H9 (cell line): Measurements from ENCODE around the gene IL1RL2. TPM values are rescaled to one million over a fixed set of nuclear protein-coding genes. Genes with fewer than 3 reads are reported as not detected.

ENCODE experiments used
- DNase-seq: peaks from one replicate; pipeline ENCODE4 v3.0.0-alpha.2; 2017
- H2AFZ ChIP-seq: one replicate; pipeline ENCODE4 v1.6.1; 2013; ENCODE audit warnings: mild to moderate bottlenecking, low read length, control low read depth, moderate library complexity
- H2AK5ac ChIP-seq: 2 replicates; pipeline ENCODE4 v1.6.1; 2013; ENCODE audit warnings: low read length, control low read depth, mixed read lengths; ENCODE audit not compliant: insufficient read length
- H2BK120ac ChIP-seq: one replicate; pipeline ENCODE4 v1.6.1; 2013; ENCODE audit warnings: low read depth, mild to moderate bottlenecking, low read length, control low read depth, inconsistent platforms; ENCODE audit not compliant: poor library complexity, severe bottlenecking
- H2BK12ac ChIP-seq: 2 replicates; pipeline ENCODE4 v1.6.1; 2013; ENCODE audit warnings: low read length, control low read depth, mixed read lengths, low read depth; ENCODE audit not compliant: insufficient read length
- H2BK15ac ChIP-seq: 2 replicates; pipeline ENCODE4 v1.6.1; 2013; ENCODE audit warnings: low read depth, low read length, control low read depth
- H2BK20ac ChIP-seq: one replicate; pipeline ENCODE4 v1.6.1; 2013; ENCODE audit warnings: low read depth, mild to moderate bottlenecking, low read length, control low read depth, inconsistent platforms; ENCODE audit not compliant: poor library complexity, severe bottlenecking
- H2BK5ac ChIP-seq: 2 replicates; pipeline ENCODE4 v1.6.1; 2013; ENCODE audit warnings: low read length, control low read depth, mixed read lengths; ENCODE audit not compliant: insufficient read length
- H3K14ac ChIP-seq: 2 replicates; pipeline ENCODE4 v1.6.1; 2013; ENCODE audit warnings: low read length, control low read depth; ENCODE audit not compliant: insufficient read depth
- H3K18ac ChIP-seq: 2 replicates; pipeline ENCODE4 v1.6.1; 2013; ENCODE audit warnings: low read depth, mild to moderate bottlenecking, mixed read lengths, low read length, control low read depth; ENCODE audit not compliant: insufficient read length
- H3K23ac ChIP-seq: 2 replicates; pipeline ENCODE4 v1.6.1; 2013; ENCODE audit warnings: low read length, control low read depth, mixed read lengths, low read depth; ENCODE audit not compliant: insufficient read length
- H3K23me2 ChIP-seq: 2 replicates; pipeline ENCODE4 v1.6.1; 2013; ENCODE audit warnings: low read depth, mild to moderate bottlenecking, mixed read lengths, low read length, control low read depth; ENCODE audit not compliant: insufficient read length, poor library complexity, severe bottlenecking
- H3K27ac ChIP-seq: 2 replicates; pipeline ENCODE4 v1.5.1; 2013; ENCODE audit warnings: low read length, control low read depth, mixed read lengths, low read depth; ENCODE audit not compliant: insufficient read length
- H3K27me3 ChIP-seq: 2 replicates; pipeline ENCODE4 v1.6.1; 2013; ENCODE audit warnings: low read length, control low read depth, inconsistent platforms; ENCODE audit not compliant: insufficient read depth
- H3K4ac ChIP-seq: 2 replicates; pipeline ENCODE4 v1.6.1; 2013; ENCODE audit warnings: low read depth, mild to moderate bottlenecking, control low read depth, inconsistent platforms, low read length, moderate library complexity
- H3K4me1 ChIP-seq: 2 replicates; pipeline ENCODE4 v1.6.1; 2013; ENCODE audit warnings: low read length, control low read depth, inconsistent platforms; ENCODE audit not compliant: insufficient read depth
- H3K4me2 ChIP-seq: 2 replicates; pipeline ENCODE4 v1.6.1; 2013; ENCODE audit warnings: low read length, control low read depth, mixed read lengths; ENCODE audit not compliant: insufficient read length, insufficient read depth
- H3K56ac ChIP-seq: 2 replicates; pipeline ENCODE4 v1.6.1; 2013; ENCODE audit warnings: low read depth, mild to moderate bottlenecking, mixed read lengths, low read length, control low read depth; ENCODE audit not compliant: insufficient read length
- H3K79me1 ChIP-seq: 2 replicates; pipeline ENCODE4 v1.6.1; 2013; ENCODE audit warnings: low read depth, mild to moderate bottlenecking, moderate library complexity, low read length, control low read depth, inconsistent platforms; ENCODE audit not compliant: insufficient read depth, poor library complexity, severe bottlenecking
- H3K79me2 ChIP-seq: 2 replicates; pipeline ENCODE4 v1.6.1; 2013; ENCODE audit warnings: low read length, control low read depth, inconsistent platforms; ENCODE audit not compliant: insufficient read depth
- H3K9ac ChIP-seq: 2 replicates; pipeline ENCODE4 v1.6.1; 2013; ENCODE audit warnings: low read length, control low read depth, mixed read lengths; ENCODE audit not compliant: insufficient read length; ENCODE audit errors: extremely low read depth
- H3K9me3 ChIP-seq: one replicate; pipeline ENCODE4 v1.6.1; 2013; ENCODE audit warnings: low read depth, low read length, inconsistent platforms; ENCODE audit not compliant: control insufficient read depth
- H3T11ph ChIP-seq: one replicate; pipeline ENCODE4 v1.6.1; 2013; ENCODE audit warnings: mild to moderate bottlenecking, low read length, control low read depth, inconsistent platforms
- H4K20me1 ChIP-seq: one replicate; pipeline ENCODE4 v1.6.1; 2013; ENCODE audit not compliant: control insufficient read depth, insufficient read length, insufficient read depth
- H4K5ac ChIP-seq: 2 replicates; pipeline ENCODE4 v1.6.1; 2013; ENCODE audit warnings: low read depth, mild to moderate bottlenecking, mixed read lengths, low read length, control low read depth; ENCODE audit not compliant: insufficient read length
- H4K8ac ChIP-seq: replicated peaks from 2 replicates; pipeline ENCODE4 v1.6.1; 2013; ENCODE audit warnings: low read length, control low read depth, mixed read lengths, low read depth; ENCODE audit not compliant: insufficient read length
- H4K91ac ChIP-seq: 2 replicates; pipeline ENCODE4 v1.6.1; 2013; ENCODE audit warnings: low read depth, mild to moderate bottlenecking, moderate library complexity, mixed read lengths, low read length, control low read depth; ENCODE audit not compliant: insufficient read length
- H3K27ac Mint-ChIP-seq, 3 experiments: 2 replicates in 2 of 3; 3 replicates in 1 of 3; pipeline ENCODE4 v1.8.0; 2020 to 2021; ENCODE audit warnings: mixed read lengths in 3 of 3, mild to moderate bottlenecking in 1 of 3, moderate library complexity in 1 of 3
- H3K27me3 Mint-ChIP-seq: 2 replicates; pipeline ENCODE4 v1.8.0; 2021; ENCODE audit warnings: low read depth, mild to moderate bottlenecking, moderate library complexity, mixed read lengths
- H3K36me3 Mint-ChIP-seq, 3 experiments: 2 replicates in 2 of 3; 3 replicates in 1 of 3; pipeline ENCODE4 v1.8.0; 2020 to 2021; ENCODE audit warnings: low read depth in 3 of 3, mixed read lengths in 3 of 3; ENCODE audit not compliant: insufficient read depth in 1 of 3
- H3K4me1 Mint-ChIP-seq, 2 experiments: 2 replicates each; pipeline ENCODE4 v1.8.0; 2020; ENCODE audit warnings: mixed read lengths in 2 of 2
- H3K4me3 Mint-ChIP-seq, 2 experiments: 2 replicates in 1 of 2; 3 replicates in 1 of 2; pipeline ENCODE4 v1.8.0; 2020 to 2021; ENCODE audit warnings: mild to moderate bottlenecking in 2 of 2, mixed read lengths in 2 of 2, moderate library complexity in 1 of 2
- H3K9me3 Mint-ChIP-seq, 2 experiments: 2 replicates in 1 of 2; 3 replicates in 1 of 2; pipeline ENCODE4 v1.8.0; 2020; ENCODE audit warnings: mild to moderate bottlenecking in 2 of 2, mixed read lengths in 2 of 2, moderate library complexity in 1 of 2
- CTCF ChIP-seq: fragments of 200-600 bp; sonication (generic); conservative IDR thresholded peaks from 3 replicates; pipeline ENCODE4 v1.8.0; 2021; ENCODE audit warnings: antibody characterized with exemption, mild to moderate bottlenecking
- WGBS: extraction: QIAGEN DNeasy Blood & Tissue Kit; methylation state at CpG from one replicate; pipeline ENCODE4 v1.1.7; 2013; ENCODE audit warnings: missing lambda C conversion rate, low lambda C conversion rate, mixed read lengths; ENCODE audit not compliant: insufficient read length; ENCODE audit errors: extremely low coverage; 5-methylcytosine and 5-hydroxymethylcytosine counted together
- total RNA-seq: library from RNA; stranded (reverse); gene quantifications from 2 replicates; pipeline ENCODE4 v1.2.1, GENCODE V29; 2021

Gene IL1RL2
- total RNA-seq, 1 experiment from 2014 or later, result not detected

GRCh38 chr2:102145107-102145506 is 41.7 kb upstream of the IL1RL2 start:
- H3K4me1 Mint-ChIP-seq, result peaks cover 17 to 19% of the 10 kb centered on the region in 2 experiments
- Histone ChIP-seq H2AFZ (no peak overlapping the region), H3K4me2 (no peak overlapping the region), H3K4me1 (no peaks in the 10 kb centered on the region), H2BK5ac (no peak overlapping the region), H2BK120ac (no peak overlapping the region), H4K20me1 (no peaks in the 10 kb centered on the region), H2AK5ac (no peak overlapping the region), H4K8ac (no peak overlapping the region), H2BK12ac (no peak overlapping the region), H3K18ac (no peak overlapping the region), H3K23ac (no peak overlapping the region), H3K56ac (no peak overlapping the region), H3K27me3 (peaks cover 6% of the 10 kb centered on the region; the same call in 1 of the 2 replicates), H3K9me3 (no peaks in the 10 kb centered on the region), H3T11ph (no peak overlapping the region), H3K9ac (no peak overlapping the region), H2BK15ac (no peak overlapping the region), H3K79me1 (no peaks in the 10 kb centered on the region), H3K27ac (no peak overlapping the region), H3K79me2 (no peaks in the 10 kb centered on the region), H3K4ac (no peak overlapping the region), H2BK20ac (no peak overlapping the region), H4K91ac (no peak overlapping the region), H3K14ac (no peak overlapping the region), H4K5ac (no peak overlapping the region), H3K23me2 (peaks cover 3% of the 10 kb centered on the region)
- no peak for TF ChIP-seq CTCF
- H3K36me3 Mint-ChIP-seq, result peaks cover 0 to 16% (median 2%) of the 10 kb centered on the region in 3 experiments; a peak in 3 of 7 replicates
- no peak for DNase-seq
- H3K4me3 Mint-ChIP-seq, result no peak overlapping the region
- peaks cover 8 to 31% of the 10 kb centered on the region in 2 experiments for H3K9me3 Mint-ChIP-seq
- H3K27ac Mint-ChIP-seq, result no peak overlapping the region
- peaks cover 59% of the 10 kb centered on the region for H3K27me3 Mint-ChIP-seq
- WGBS, result no CpG with 5 or more reads among the region's 4 CpGs
